GM12801 (cell line): ENCODE measurements around the gene ERVK3-1.

ENCODE experiments used
- TF ChIP-seq, protein P1 (sequence below): IDR thresholded peaks from one replicate; pipeline ENCODE4 v1.5.1; 2011; ENCODE audit warnings: control low read depth; ENCODE audit not compliant: insufficient read length; ENCODE audit errors: extremely low read depth

The ERVK3-1 gene

DNA sequence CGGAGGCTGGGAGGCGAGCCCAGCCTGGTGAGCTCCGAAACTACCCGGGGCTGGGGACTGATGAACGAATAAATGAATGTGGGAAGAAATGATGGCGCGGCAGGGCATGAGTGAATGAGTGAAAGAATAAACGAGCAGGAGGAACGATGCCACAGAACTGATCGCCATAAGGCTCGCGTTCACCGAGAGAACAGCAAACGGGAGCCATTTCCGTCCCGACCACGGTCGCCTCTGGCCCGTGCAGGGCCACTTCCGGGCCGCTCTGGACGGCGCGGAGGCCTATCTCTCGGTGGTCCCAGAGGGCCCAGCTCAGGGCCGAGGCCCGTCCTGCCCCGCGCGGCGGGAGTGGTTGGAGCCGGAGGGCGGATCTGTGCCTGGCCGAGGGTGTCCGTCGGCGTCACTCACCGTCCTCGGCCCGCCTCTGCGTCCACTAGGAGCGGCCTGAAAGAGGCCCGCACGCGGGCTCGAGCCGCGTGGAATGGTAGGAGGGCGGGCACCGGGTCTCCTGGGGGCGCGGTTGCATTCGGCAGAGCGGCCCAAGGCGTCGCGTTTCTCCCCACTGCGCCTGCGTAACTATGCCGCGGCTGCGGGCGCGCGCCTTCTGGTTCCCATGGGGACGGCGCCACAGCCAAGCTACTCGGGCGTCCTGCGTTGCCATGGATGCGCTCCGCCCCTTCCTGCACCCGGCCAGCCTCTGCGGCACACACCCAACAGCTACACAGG, 57.3 kb downstream of the ERVK3-1 start, which contains the start of gene ZNF497:
Gene ZNF497, minus strand, starts transcription at position 480 of the 723 bp plus-strand sequence. CDS start 5,116 bp downstream, outside the sequence.
- TF ChIP-seq, protein P1, sequence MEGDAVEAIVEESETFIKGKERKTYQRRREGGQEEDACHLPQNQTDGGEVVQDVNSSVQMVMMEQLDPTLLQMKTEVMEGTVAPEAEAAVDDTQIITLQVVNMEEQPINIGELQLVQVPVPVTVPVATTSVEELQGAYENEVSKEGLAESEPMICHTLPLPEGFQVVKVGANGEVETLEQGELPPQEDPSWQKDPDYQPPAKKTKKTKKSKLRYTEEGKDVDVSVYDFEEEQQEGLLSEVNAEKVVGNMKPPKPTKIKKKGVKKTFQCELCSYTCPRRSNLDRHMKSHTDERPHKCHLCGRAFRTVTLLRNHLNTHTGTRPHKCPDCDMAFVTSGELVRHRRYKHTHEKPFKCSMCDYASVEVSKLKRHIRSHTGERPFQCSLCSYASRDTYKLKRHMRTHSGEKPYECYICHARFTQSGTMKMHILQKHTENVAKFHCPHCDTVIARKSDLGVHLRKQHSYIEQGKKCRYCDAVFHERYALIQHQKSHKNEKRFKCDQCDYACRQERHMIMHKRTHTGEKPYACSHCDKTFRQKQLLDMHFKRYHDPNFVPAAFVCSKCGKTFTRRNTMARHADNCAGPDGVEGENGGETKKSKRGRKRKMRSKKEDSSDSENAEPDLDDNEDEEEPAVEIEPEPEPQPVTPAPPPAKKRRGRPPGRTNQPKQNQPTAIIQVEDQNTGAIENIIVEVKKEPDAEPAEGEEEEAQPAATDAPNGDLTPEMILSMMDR = no peak

DNA sequence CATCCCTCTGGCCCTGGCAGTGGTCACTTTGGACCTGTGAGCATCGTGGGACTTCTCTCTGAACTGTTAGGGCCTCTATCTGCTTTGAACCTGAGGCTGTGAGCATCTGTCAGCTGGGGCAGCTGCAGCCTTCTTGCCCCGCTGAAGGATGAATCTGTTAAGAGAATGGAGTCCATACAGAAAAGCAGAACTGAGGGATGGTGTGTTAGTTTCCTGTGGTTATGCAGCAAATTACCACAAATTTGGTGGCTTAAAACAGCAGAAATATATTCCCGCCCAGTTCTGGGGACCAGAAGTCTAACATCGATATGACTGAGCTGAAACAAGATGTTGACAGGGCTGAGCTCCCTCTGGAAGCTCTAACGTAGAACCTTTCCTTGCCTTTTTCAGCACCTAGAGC, 59.0 kb downstream of the ERVK3-1 start:
- TF ChIP-seq, protein P1 = no peak
